HL-60 (cell line): ENCODE results near the gene ARHGAP10.

Experiments used
- DNase-seq, 2 experiments: peaks; one replicate each; pipeline ENCODE4 v3.0.0-alpha.2; 2010 to 2020; ENCODE audit warnings: low read depth in 1 of 2, low spot score in 1 of 2
- H3K27ac ChIP-seq: fragments of 250-450 bp; sonication (Bioruptor Pico); replicated peaks from 2 replicates; pipeline ENCODE4 v1.5.1; 2020; ENCODE audit warnings: mild to moderate bottlenecking, moderate library complexity
- H3K27me3 ChIP-seq: fragments of 250-450 bp; sonication (Bioruptor Pico); 2 replicates; pipeline ENCODE4 v1.5.1; 2021; ENCODE audit warnings: mild to moderate bottlenecking, moderate library complexity; ENCODE audit not compliant: insufficient read depth, poor library complexity, severe bottlenecking
- H3K4me3 ChIP-seq: replicated peaks from 2 replicates; pipeline ENCODE4 v1.5.1; 2011; ENCODE audit warnings: mild to moderate bottlenecking, control low read depth, low read length; ENCODE audit not compliant: insufficient read depth
- GABPA ChIP-seq: IDR thresholded peaks from 2 replicates; pipeline ENCODE4 v1.6.1; 2012; ENCODE audit warnings: low read depth
- POLR2AphosphoS5 ChIP-seq: IDR thresholded peaks from 2 replicates; pipeline ENCODE4 v1.6.1; 2012; ENCODE audit warnings: low read depth
- SPI1 ChIP-seq: IDR thresholded peaks from 2 replicates; pipeline ENCODE4 v1.6.1; 2012; ENCODE audit warnings: low read depth, mild to moderate bottlenecking, borderline replicate concordance
- TF ChIP-seq, protein P1 (sequence below): IDR thresholded peaks from 2 replicates; pipeline ENCODE4 v1.6.1; 2012; ENCODE audit warnings: low read depth; ENCODE audit not compliant: insufficient replicate concordance
- TF ChIP-seq, protein P2 (sequence below): IDR thresholded peaks from one replicate; pipeline ENCODE4 v1.5.1; 2011; ENCODE audit warnings: low read length, control low read depth, inconsistent platforms; ENCODE audit not compliant: insufficient read depth

Gene ARHGAP10

GRCh38 chr4:148095346-148095923 lies 363.5 kb downstream of the ARHGAP10 start:
- H3K4me3 ChIP-seq: no peak overlapping the region
- no peaks in the 10 kb centered on the region for H3K27me3 ChIP-seq
- TF ChIP-seq SPI1 (no peak), GABPA (no peak), POLR2AphosphoS5 (no peak)
- TF ChIP-seq, protein P1, sequence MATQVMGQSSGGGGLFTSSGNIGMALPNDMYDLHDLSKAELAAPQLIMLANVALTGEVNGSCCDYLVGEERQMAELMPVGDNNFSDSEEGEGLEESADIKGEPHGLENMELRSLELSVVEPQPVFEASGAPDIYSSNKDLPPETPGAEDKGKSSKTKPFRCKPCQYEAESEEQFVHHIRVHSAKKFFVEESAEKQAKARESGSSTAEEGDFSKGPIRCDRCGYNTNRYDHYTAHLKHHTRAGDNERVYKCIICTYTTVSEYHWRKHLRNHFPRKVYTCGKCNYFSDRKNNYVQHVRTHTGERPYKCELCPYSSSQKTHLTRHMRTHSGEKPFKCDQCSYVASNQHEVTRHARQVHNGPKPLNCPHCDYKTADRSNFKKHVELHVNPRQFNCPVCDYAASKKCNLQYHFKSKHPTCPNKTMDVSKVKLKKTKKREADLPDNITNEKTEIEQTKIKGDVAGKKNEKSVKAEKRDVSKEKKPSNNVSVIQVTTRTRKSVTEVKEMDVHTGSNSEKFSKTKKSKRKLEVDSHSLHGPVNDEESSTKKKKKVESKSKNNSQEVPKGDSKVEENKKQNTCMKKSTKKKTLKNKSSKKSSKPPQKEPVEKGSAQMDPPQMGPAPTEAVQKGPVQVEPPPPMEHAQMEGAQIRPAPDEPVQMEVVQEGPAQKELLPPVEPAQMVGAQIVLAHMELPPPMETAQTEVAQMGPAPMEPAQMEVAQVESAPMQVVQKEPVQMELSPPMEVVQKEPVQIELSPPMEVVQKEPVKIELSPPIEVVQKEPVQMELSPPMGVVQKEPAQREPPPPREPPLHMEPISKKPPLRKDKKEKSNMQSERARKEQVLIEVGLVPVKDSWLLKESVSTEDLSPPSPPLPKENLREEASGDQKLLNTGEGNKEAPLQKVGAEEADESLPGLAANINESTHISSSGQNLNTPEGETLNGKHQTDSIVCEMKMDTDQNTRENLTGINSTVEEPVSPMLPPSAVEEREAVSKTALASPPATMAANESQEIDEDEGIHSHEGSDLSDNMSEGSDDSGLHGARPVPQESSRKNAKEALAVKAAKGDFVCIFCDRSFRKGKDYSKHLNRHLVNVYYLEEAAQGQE: no peak
- TF ChIP-seq, protein P2, sequence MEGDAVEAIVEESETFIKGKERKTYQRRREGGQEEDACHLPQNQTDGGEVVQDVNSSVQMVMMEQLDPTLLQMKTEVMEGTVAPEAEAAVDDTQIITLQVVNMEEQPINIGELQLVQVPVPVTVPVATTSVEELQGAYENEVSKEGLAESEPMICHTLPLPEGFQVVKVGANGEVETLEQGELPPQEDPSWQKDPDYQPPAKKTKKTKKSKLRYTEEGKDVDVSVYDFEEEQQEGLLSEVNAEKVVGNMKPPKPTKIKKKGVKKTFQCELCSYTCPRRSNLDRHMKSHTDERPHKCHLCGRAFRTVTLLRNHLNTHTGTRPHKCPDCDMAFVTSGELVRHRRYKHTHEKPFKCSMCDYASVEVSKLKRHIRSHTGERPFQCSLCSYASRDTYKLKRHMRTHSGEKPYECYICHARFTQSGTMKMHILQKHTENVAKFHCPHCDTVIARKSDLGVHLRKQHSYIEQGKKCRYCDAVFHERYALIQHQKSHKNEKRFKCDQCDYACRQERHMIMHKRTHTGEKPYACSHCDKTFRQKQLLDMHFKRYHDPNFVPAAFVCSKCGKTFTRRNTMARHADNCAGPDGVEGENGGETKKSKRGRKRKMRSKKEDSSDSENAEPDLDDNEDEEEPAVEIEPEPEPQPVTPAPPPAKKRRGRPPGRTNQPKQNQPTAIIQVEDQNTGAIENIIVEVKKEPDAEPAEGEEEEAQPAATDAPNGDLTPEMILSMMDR: no peak
- no peak overlapping the region for H3K27ac ChIP-seq
- no peak for DNase-seq

GRCh38 chr4:148097801-148098200 lies 365.9 kb downstream of the ARHGAP10 start:
- no peak for TF ChIP-seq POLR2AphosphoS5
- TF ChIP-seq GABPA: no peak
- TF ChIP-seq, protein P2: no peak
- TF ChIP-seq, protein P1: no peak
- no peak for TF ChIP-seq SPI1
- no peak overlapping the region for H3K27ac ChIP-seq
- no peak overlapping the region for H3K4me3 ChIP-seq
- no peak for DNase-seq
- H3K27me3 ChIP-seq: no peaks in the 10 kb centered on the region

DNA sequence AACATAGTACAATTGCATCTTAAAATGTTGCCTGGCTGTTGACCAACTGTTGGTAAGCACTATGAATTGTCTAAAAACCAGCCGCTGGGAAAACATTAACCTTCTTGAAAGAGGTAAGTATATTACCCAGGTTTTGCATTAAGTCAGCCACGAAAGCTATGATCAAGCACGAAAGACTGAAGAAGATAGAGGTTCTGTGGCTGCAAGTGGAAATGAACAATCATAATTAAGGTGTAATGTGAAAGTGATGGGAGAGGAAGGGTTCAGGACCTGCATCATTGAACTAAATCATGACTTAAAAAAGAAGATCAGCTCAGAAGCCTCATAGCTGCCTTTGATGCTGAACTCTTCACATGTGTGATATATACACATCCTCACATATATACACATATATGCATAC lies 369.3 kb downstream of the ARHGAP10 start:
- Histone ChIP-seq H3K4me3 (no peak overlapping the region), H3K27ac (no peak overlapping the region), H3K27me3 (no peaks in the 10 kb centered on the region)
- TF ChIP-seq, protein P1: no peak
- TF ChIP-seq POLR2AphosphoS5 (no peak), GABPA (no peak), SPI1 (no peak)
- TF ChIP-seq, protein P2: no peak
- no peak for DNase-seq
